ENCODE measurements around the gene CNTN1. TPM values are rescaled to one million over a fixed set of nuclear protein-coding genes. Genes with fewer than 3 reads are reported as not detected.

The CNTN1 gene
- total and polyA plus RNA-seq, 9 of the 15 experiments (the other 6 are each of a cell fraction or from before 2014, with no cell fraction given) = 0.16 TPM; not detected in 8

DNA sequence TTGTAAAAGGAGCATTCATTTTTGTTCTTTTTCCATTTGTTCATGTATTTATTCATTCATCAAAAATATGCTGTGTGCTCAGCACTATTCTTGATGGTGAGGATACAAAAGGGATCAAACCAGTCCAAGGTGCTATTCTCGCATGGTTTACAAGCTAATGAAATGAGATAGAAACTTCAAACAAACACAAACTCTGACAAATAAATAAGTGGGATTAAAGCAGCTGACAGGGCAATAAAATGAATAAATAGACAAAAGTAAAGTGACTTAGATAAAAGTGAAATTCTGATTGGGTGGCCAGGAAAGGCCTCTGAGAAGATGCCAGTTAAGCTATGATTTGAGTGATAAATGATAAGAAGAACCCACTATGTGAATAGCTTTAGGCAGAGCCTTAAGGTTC is 333.9 kb downstream of the CNTN1 start:
- no TSS peak for BruUV-seq (replicated peaks)
- ChIA-PET CTCF (ENCODE audit: low intra/inter-chr PET ratio) (no interaction called here), POLR2A (no interaction called here)
- Histone ChIP-seq H3K4me1 (replicated peaks in 1 of 2; ENCODE audit: control insufficient read depth in 2 of 2, insufficient read depth in 2 of 2, low read length in 2 of 2) (no peaks in the 10 kb centered on the region), H3K27ac (ENCODE audit: extremely low read depth, low read depth, low read length) (no peak overlapping the region), H3K27me3 (ENCODE audit: control insufficient read depth in 2 of 2, insufficient read depth in 2 of 2, low read length in 2 of 2) (no peaks in the 10 kb centered on the region), H3K79me2 (ENCODE audit: control insufficient read depth, insufficient read depth, low read length) (no peaks in the 10 kb centered on the region), H3K9ac (ENCODE audit: insufficient read depth in 1 of 2, low read depth in 2 of 2, low read length in 2 of 2) (no peak overlapping the region), H3K4me3 (no peak overlapping the region), H3K9me3 (replicated peaks; ENCODE audit: control insufficient read depth, insufficient read depth, low read depth, low read length) (no peaks in the 10 kb centered on the region), H3K9me1 (ENCODE audit: control insufficient read depth, insufficient read depth, low read length) (no peaks in the 10 kb centered on the region), H3K36me3 (ENCODE audit: control insufficient read depth, insufficient read depth, low read length) (no peaks in the 10 kb centered on the region), H4K20me1 (replicated peaks; ENCODE audit: control insufficient read depth, insufficient read depth, low read length) (no peaks in the 10 kb centered on the region), H2AFZ (ENCODE audit: low read depth, low read length) (no peak overlapping the region), H3K4me2 (ENCODE audit: insufficient read depth, low read length) (no peak overlapping the region)
- in situ Hi-C loops (cut with MboI) = no loop called here
- no peak for FAIRE-seq
- intact Hi-C loops (cut with micrococcal nuclease) = no loop called here
- ATAC-seq = no peak
- DNase-seq (ENCODE audit: extremely low read depth in 1 of 4, low spot score in 3 of 4) = no peak
- 0 out of 2 replicates have a peak, but pooled peaks have one; percentile 5 for TF ChIP-seq ZNF316 (IDR thresholded peaks at IDR 0.05)
- TF ChIP-seq DACH1 (IDR thresholded peaks at IDR 0.05; ENCODE audit: partially characterized antibody) = no peak
- TF ChIP-seq SP1 (CRISPR knock-in tag; IDR thresholded peaks at IDR 0.05) = no peak
- WGBS (ENCODE audit: insufficient coverage, low coverage, missing lambda C conversion rate) = 0% methylated on average over 1 of the region's 1 CpG

DNA sequence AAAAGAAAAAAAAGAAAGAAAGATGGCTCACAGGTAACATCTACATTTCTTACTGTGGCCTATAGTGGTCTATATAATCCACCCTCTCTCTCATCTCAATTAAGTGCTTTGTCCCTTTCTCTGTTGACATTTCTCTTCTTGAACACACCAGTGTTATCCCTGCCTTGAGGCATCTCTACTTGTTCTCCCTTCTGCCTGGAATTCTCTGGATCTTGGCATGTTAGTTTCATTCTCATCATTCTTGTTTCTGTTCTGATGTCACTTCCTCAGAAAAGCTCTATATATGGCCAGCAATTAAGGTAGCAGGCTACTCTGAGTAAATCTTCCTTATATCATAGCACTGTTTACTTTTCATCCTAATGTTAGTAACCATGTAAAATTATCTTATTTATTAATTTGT is 340.1 kb downstream of the CNTN1 start:
- intact Hi-C loops (cut with micrococcal nuclease) = no loop called here
- TF ChIP-seq NFXL1 (CRISPR knock-in tag; IDR thresholded peaks at IDR 0.05) (no peak), KLF13 (tag; IDR thresholded peaks at IDR 0.05; ENCODE audit: borderline replicate concordance, low read depth) (no peak), SMAD4 (CRISPR knock-in tag; conservative IDR thresholded peaks at IDR 0.05) (no peak), ZFP1 (CRISPR knock-in tag; IDR thresholded peaks at IDR 0.05) (no peak)
- TF ChIP-seq, protein P1, sequence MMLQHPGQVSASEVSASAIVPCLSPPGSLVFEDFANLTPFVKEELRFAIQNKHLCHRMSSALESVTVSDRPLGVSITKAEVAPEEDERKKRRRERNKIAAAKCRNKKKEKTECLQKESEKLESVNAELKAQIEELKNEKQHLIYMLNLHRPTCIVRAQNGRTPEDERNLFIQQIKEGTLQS (IDR thresholded peaks at IDR 0.05) = no peak
- TF ChIP-seq, protein P1 (CRISPR knock-in tag; conservative IDR thresholded peaks at IDR 0.05) = no peak
- TF ChIP-seq, protein P2, sequence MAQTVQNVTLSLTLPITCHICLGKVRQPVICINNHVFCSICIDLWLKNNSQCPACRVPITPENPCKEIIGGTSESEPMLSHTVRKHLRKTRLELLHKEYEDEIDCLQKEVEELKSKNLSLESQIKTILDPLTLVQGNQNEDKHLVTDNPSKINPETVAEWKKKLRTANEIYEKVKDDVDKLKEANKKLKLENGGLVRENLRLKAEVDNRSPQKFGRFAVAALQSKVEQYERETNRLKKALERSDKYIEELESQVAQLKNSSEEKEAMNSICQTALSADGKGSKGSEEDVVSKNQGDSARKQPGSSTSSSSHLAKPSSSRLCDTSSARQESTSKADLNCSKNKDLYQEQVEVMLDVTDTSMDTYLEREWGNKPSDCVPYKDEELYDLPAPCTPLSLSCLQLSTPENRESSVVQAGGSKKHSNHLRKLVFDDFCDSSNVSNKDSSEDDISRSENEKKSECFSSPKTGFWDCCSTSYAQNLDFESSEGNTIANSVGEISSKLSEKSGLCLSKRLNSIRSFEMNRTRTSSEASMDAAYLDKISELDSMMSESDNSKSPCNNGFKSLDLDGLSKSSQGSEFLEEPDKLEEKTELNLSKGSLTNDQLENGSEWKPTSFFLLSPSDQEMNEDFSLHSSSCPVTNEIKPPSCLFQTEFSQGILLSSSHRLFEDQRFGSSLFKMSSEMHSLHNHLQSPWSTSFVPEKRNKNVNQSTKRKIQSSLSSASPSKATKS (CRISPR knock-in tag; IDR thresholded peaks at IDR 0.05) = no peak
- Histone ChIP-seq H3K79me2 (ENCODE audit: control insufficient read depth, insufficient read depth, low read length) (no peaks in the 10 kb centered on the region), H3K36me3 (ENCODE audit: control insufficient read depth, insufficient read depth, low read length) (no peaks in the 10 kb centered on the region), H3K4me1 (replicated peaks in 1 of 2; ENCODE audit: control insufficient read depth in 2 of 2, insufficient read depth in 2 of 2, low read length in 2 of 2) (no peaks in the 10 kb centered on the region), H4K20me1 (replicated peaks; ENCODE audit: control insufficient read depth, insufficient read depth, low read length) (no peaks in the 10 kb centered on the region), H3K9me1 (ENCODE audit: control insufficient read depth, insufficient read depth, low read length) (no peaks in the 10 kb centered on the region), H3K4me3 (no peak overlapping the region), H3K9me3 (replicated peaks; ENCODE audit: control insufficient read depth, insufficient read depth, low read depth, low read length) (no peaks in the 10 kb centered on the region), H3K27ac (ENCODE audit: extremely low read depth, low read depth, low read length) (no peak overlapping the region), H3K9ac (ENCODE audit: insufficient read depth in 1 of 2, low read depth in 2 of 2, low read length in 2 of 2) (no peak overlapping the region), H3K4me2 (ENCODE audit: insufficient read depth, low read length) (no peak overlapping the region), H2AFZ (ENCODE audit: low read depth, low read length) (no peak overlapping the region), H3K27me3 (ENCODE audit: control insufficient read depth in 2 of 2, insufficient read depth in 2 of 2, low read length in 2 of 2) (no peaks in the 10 kb centered on the region)
- no TSS peak for BruUV-seq (replicated peaks)
- DNase-seq (ENCODE audit: extremely low read depth in 1 of 4, low spot score in 3 of 4) = no peak
- CTCF ChIA-PET (ENCODE audit: low intra/inter-chr PET ratio) = no interaction called here
- ATAC-seq = no peak
- POLR2A ChIA-PET = no interaction called here
- in situ Hi-C loops (cut with MboI) = no loop called here
- FAIRE-seq = no peak
